Rectal smooth muscle tissue (tissue), 1 donor: ENCODE data around the gene TJP1.

Experiments used
- H3K27ac ChIP-seq: one replicate; pipeline ENCODE4 v1.7.0; 2013; ENCODE audit warnings: low read depth, low read length, inconsistent platforms
- H3K27me3 ChIP-seq: one replicate; pipeline ENCODE4 v1.7.0; 2013; ENCODE audit warnings: low read length; ENCODE audit not compliant: control insufficient read depth, insufficient read depth
- H3K36me3 ChIP-seq: one replicate; pipeline ENCODE4 v1.7.0; 2013; ENCODE audit warnings: low read length; ENCODE audit not compliant: control insufficient read depth, insufficient read depth
- H3K4me1 ChIP-seq: one replicate; pipeline ENCODE4 v1.7.0; 2013; ENCODE audit warnings: low read length; ENCODE audit not compliant: control insufficient read depth, insufficient read depth
- H3K4me3 ChIP-seq: one replicate; pipeline ENCODE4 v1.7.0; 2013; ENCODE audit warnings: low read length
- H3K9ac ChIP-seq: one replicate; pipeline ENCODE4 v1.7.0; 2013; ENCODE audit warnings: low read length

The TJP1 gene

GRCh38 chr15:29822100-29822683 is at the start of gene TJP1:
TJP1 (minus strand) TSS chr15:29822468; CDS start chr15:29822028, 440 bp downstream.
- no peak within 1 kb of the TSS for H3K9ac ChIP-seq
- no peaks in the 10 kb centered on the region for H3K27me3 ChIP-seq
- peaks cover 2% of the 10 kb centered on the region for H3K4me1 ChIP-seq
- peak within 1 kb of the TSS; percentile 85 for H3K4me3 ChIP-seq
- peak within 1 kb of the TSS; percentile 96 for H3K27ac ChIP-seq
- H3K36me3 ChIP-seq = no peaks in the 10 kb centered on the region

GRCh38 chr15:29871401-29871800 is 49.1 kb upstream of the TJP1 start:
- H3K4me1 ChIP-seq = peaks cover 12% of the 10 kb centered on the region
- no peaks in the 10 kb centered on the region for H3K27me3 ChIP-seq
- H3K4me3 ChIP-seq = peak overlapping the region; percentile 17
- H3K36me3 ChIP-seq = no peaks in the 10 kb centered on the region
- peak overlapping the region; percentile 30 for H3K27ac ChIP-seq
- H3K9ac ChIP-seq = no peak overlapping the region

- H3K27me3 ChIP-seq = no peaks in the 10 kb centered on the region
- H3K9ac ChIP-seq = no peak overlapping the region
- no peak overlapping the region for H3K4me3 ChIP-seq
- H3K36me3 ChIP-seq = no peaks in the 10 kb centered on the region
- peaks cover 12% of the 10 kb centered on the region for H3K4me1 ChIP-seq
- peak overlapping the region; percentile 28 for H3K27ac ChIP-seq
These were observed 48.4 kb upstream of the TJP1 start for GRCh38 chr15:29870495-29871151.

GRCh38 chr15:29867241-29868000 is 45.2 kb upstream of the TJP1 start:
- Histone ChIP-seq H3K27me3 (no peaks in the 10 kb centered on the region), H3K4me3 (no peak overlapping the region), H3K27ac (no peak overlapping the region), H3K36me3 (no peaks in the 10 kb centered on the region), H3K9ac (no peak overlapping the region), H3K4me1 (peaks cover 12% of the 10 kb centered on the region)

- Histone ChIP-seq H3K27me3 (no peaks in the 10 kb centered on the region), H3K36me3 (no peaks in the 10 kb centered on the region), H3K27ac (no peak overlapping the region), H3K4me3 (no peak overlapping the region), H3K9ac (no peak overlapping the region), H3K4me1 (peaks cover 4% of the 10 kb centered on the region)
These were observed 44.1 kb upstream of the TJP1 start for GRCh38 chr15:29866337-29866736.

- Histone ChIP-seq H3K27ac (no peak overlapping the region), H3K4me3 (no peak overlapping the region), H3K27me3 (no peaks in the 10 kb centered on the region), H3K36me3 (no peaks in the 10 kb centered on the region), H3K4me1 (peaks cover 3% of the 10 kb centered on the region), H3K9ac (no peak overlapping the region)
These were observed 42.2 kb upstream of the TJP1 start for GRCh38 chr15:29864501-29864900.

- no peaks in the 10 kb centered on the region for H3K36me3 ChIP-seq
- no peak overlapping the region for H3K27ac ChIP-seq
- H3K9ac ChIP-seq = no peak overlapping the region
- H3K27me3 ChIP-seq = no peaks in the 10 kb centered on the region
- peaks cover 3% of the 10 kb centered on the region for H3K4me1 ChIP-seq
- no peak overlapping the region for H3K4me3 ChIP-seq
These were observed 41.2 kb upstream of the TJP1 start for GRCh38 chr15:29863438-29863837.

- no peak overlapping the region for H3K4me3 ChIP-seq
- peaks cover 3% of the 10 kb centered on the region for H3K4me1 ChIP-seq
- no peak overlapping the region for H3K9ac ChIP-seq
- H3K27ac ChIP-seq = no peak overlapping the region
- no peaks in the 10 kb centered on the region for H3K36me3 ChIP-seq
- H3K27me3 ChIP-seq = no peaks in the 10 kb centered on the region
These were observed 40.0 kb upstream of the TJP1 start for GRCh38 chr15:29862271-29862670.

- H3K36me3 ChIP-seq = no peaks in the 10 kb centered on the region
- H3K4me3 ChIP-seq = no peak overlapping the region
- H3K27me3 ChIP-seq = no peaks in the 10 kb centered on the region
- H3K9ac ChIP-seq = no peak overlapping the region
- H3K4me1 ChIP-seq = no peaks in the 10 kb centered on the region
- no peak overlapping the region for H3K27ac ChIP-seq
These were observed 38.6 kb upstream of the TJP1 start for GRCh38 chr15:29860872-29861271.

- H3K27ac ChIP-seq = no peak overlapping the region
- H3K9ac ChIP-seq = no peak overlapping the region
- H3K36me3 ChIP-seq = no peaks in the 10 kb centered on the region
- no peaks in the 10 kb centered on the region for H3K27me3 ChIP-seq
- H3K4me1 ChIP-seq = no peaks in the 10 kb centered on the region
- no peak overlapping the region for H3K4me3 ChIP-seq
These were observed 37.9 kb upstream of the TJP1 start for GRCh38 chr15:29859973-29860715.

GRCh38 chr15:29859293-29859692 is 37.0 kb upstream of the TJP1 start:
- H3K27me3 ChIP-seq = no peaks in the 10 kb centered on the region
- no peak overlapping the region for H3K4me3 ChIP-seq
- no peak overlapping the region for H3K9ac ChIP-seq
- H3K27ac ChIP-seq = no peak overlapping the region
- H3K36me3 ChIP-seq = no peaks in the 10 kb centered on the region
- no peaks in the 10 kb centered on the region for H3K4me1 ChIP-seq

GRCh38 chr15:29857221-29857789 is 35.0 kb upstream of the TJP1 start:
- no peak overlapping the region for H3K4me3 ChIP-seq
- H3K27ac ChIP-seq = no peak overlapping the region
- H3K27me3 ChIP-seq = no peaks in the 10 kb centered on the region
- H3K36me3 ChIP-seq = no peaks in the 10 kb centered on the region
- H3K9ac ChIP-seq = no peak overlapping the region
- no peaks in the 10 kb centered on the region for H3K4me1 ChIP-seq
